ENCODE results near the gene DUOXA1.

DNA sequence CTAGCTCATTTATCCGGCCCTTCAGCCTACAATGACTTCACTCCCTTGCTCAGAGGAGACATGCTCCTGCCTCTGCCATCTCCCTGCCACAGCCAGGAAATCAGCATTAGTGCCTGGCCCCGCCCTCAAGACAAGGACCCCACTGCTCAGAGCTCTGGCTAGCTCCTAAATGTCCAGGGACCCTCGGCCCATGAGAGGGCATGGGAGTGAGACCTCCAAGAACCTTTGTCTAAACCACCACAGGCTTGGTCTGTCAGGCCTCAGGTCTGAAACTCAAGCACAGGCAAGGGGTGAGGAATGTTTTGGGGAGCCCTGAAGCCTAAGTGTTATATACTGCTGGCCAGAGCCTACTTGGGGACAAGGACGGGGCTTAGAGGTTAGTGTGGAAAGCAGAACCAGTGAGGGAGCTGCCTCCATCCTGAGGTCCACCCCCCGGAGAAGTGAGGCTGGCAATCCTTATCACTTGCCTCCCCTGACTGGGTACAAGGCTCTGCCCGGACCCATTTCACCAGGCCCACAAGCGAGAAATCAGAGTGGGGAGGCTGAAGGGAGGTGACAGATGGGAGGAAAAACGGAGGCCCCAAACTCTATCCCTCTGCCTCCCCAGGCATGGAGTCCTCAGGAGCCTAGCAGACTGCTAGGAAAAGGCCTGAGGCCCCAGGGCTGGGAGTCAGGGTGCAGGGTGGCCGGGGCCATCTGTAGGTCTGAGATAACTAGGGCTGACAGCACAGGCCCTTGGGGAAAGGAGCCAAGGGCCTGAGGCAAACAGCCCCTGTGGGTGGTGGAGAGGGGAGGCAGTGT, 39.3 kb upstream of the DUOXA1 start:
- TF ChIP-seq MXI1 (IDR thresholded peaks at IDR 0.05; ENCODE audit: borderline replicate concordance, low read depth, low read length) (no peak), CTCF (conservative IDR thresholded peaks at IDR 0.05; ENCODE audit: low read depth, low read length) (no peak), NFE2L2 (IDR thresholded peaks at IDR 0.05; ENCODE audit: low read depth, low read length) (no peak), POLR2A (IDR thresholded peaks at IDR 0.05; ENCODE audit: low read depth, low read length) (no peak), RCOR1 (IDR thresholded peaks at IDR 0.05; ENCODE audit: insufficient replicate concordance, low read length) (no peak), FOS (IDR thresholded peaks at IDR 0.05; ENCODE audit: low read depth, low read length) (no peak), SMC3 (IDR thresholded peaks at IDR 0.05; ENCODE audit: low read depth, low read length) (no peak), BHLHE40 (IDR thresholded peaks at IDR 0.05; ENCODE audit: low read depth, low read length) (no peak), RAD21 (IDR thresholded peaks at IDR 0.05; ENCODE audit: low read length) (no peak), CHD1 (IDR thresholded peaks at IDR 0.05; ENCODE audit: low read depth, low read length) (no peak)

Measured in IMR-90 (cell line).